GM23338 (cell line): Measurements from ENCODE around the gene ZFAND6. TPM values are rescaled to one million over a fixed set of nuclear protein-coding genes. Genes with fewer than 3 reads are reported as not detected.
A peak's percentile ranks its signal among the peaks of the same experiment; 100 is the strongest.

Experiments
- ATAC-seq: fragments of 200-7000 bp; cut with Tn5 transposase; 3 replicates; pipeline ENCODE4 v1.9.1; 2020
- DNase-seq: peaks from one replicate; pipeline ENCODE4 v3.0.0-alpha.2; 2015; ENCODE audit warnings: low spot score
- H2AFZ ChIP-seq: fragments of 200-600 bp; sonication (generic); 2 replicates; pipeline ENCODE4 v1.8.0; 2016; ENCODE audit warnings: antibody characterized with exemption, mild to moderate bottlenecking, moderate library complexity
- H3F3A ChIP-seq: fragments of 200-600 bp; sonication (generic); replicated peaks from 2 replicates; pipeline ENCODE4 v1.8.0; 2017; ENCODE audit warnings: antibody characterized with exemption, mixed run types, low read depth
- H3K27ac ChIP-seq: fragments of 200-600 bp; sonication (generic); 2 replicates; pipeline ENCODE4 v1.6.1; 2016; ENCODE audit warnings: low read depth
- H3K27me3 ChIP-seq: fragments of 200-600 bp; sonication (generic); 2 replicates; pipeline ENCODE4 v1.8.0; 2016; ENCODE audit warnings: mild to moderate bottlenecking, mixed run types, moderate library complexity; ENCODE audit not compliant: insufficient read depth
- H3K36me3 ChIP-seq: fragments of 200-600 bp; sonication (generic); 2 replicates; pipeline ENCODE4 v1.8.0; 2016; ENCODE audit warnings: mild to moderate bottlenecking; ENCODE audit not compliant: insufficient read depth
- H3K4me1 ChIP-seq: fragments of 200-600 bp; sonication (generic); 2 replicates; pipeline ENCODE4 v1.8.0; 2016; ENCODE audit warnings: mild to moderate bottlenecking, moderate library complexity; ENCODE audit not compliant: insufficient read depth
- H3K4me2 ChIP-seq: fragments of 200-600 bp; sonication (generic); 2 replicates; pipeline ENCODE4 v1.7.1; 2017; ENCODE audit warnings: mixed run types
- H3K4me3 ChIP-seq: fragments of 200-600 bp; sonication (generic); 2 replicates; pipeline ENCODE4 v1.6.1; 2016; ENCODE audit warnings: mixed run types
- H3K79me2 ChIP-seq: fragments of 200-600 bp; sonication (generic); replicated peaks from 2 replicates; pipeline ENCODE4 v1.8.0; 2017; ENCODE audit warnings: mild to moderate bottlenecking; ENCODE audit not compliant: insufficient read depth
- H3K9me2 ChIP-seq: fragments of 200-600 bp; sonication (generic); 2 replicates; pipeline ENCODE4 v1.8.0; 2017; ENCODE audit not compliant: insufficient read depth
- H4K20me1 ChIP-seq: fragments of 200-600 bp; sonication (generic); replicated peaks from 2 replicates; pipeline ENCODE4 v1.8.0; 2017; ENCODE audit warnings: mild to moderate bottlenecking; ENCODE audit not compliant: insufficient read depth
- H3K27ac Mint-ChIP-seq: 2 replicates; pipeline ENCODE4 v1.8.0; 2020; ENCODE audit warnings: inconsistent platforms, mild to moderate bottlenecking, moderate library complexity, mixed read lengths
- H3K27me3 Mint-ChIP-seq: 3 replicates; pipeline ENCODE4 v1.8.0; 2022; ENCODE audit warnings: low read depth, mild to moderate bottlenecking, moderate library complexity, mixed read lengths, inconsistent platforms; ENCODE audit not compliant: insufficient read depth, poor library complexity
- H3K36me3 Mint-ChIP-seq: 3 replicates; pipeline ENCODE4 v1.8.0; 2021; ENCODE audit warnings: low read depth, mild to moderate bottlenecking, inconsistent platforms, moderate library complexity, mixed read lengths
- H3K4me1 Mint-ChIP-seq: 3 replicates; pipeline ENCODE4 v1.8.0; 2020; ENCODE audit warnings: mild to moderate bottlenecking, inconsistent platforms, mixed read lengths
- H3K4me3 Mint-ChIP-seq: 3 replicates; pipeline ENCODE4 v1.8.0; 2021; ENCODE audit warnings: moderate library complexity, mild to moderate bottlenecking, inconsistent platforms, mixed read lengths
- H3K9me3 Mint-ChIP-seq: 3 replicates; pipeline ENCODE4 v1.8.0; 2020; ENCODE audit warnings: moderate library complexity, mild to moderate bottlenecking, inconsistent platforms, mixed read lengths
- ETS1 ChIP-seq: IDR thresholded peaks from 2 replicates; pipeline ENCODE4 v1.6.1; 2016; ENCODE audit warnings: antibody characterized with exemption
- JUNB ChIP-seq: IDR thresholded peaks from one replicate; pipeline ENCODE4 v1.6.1; 2016; ENCODE audit warnings: antibody characterized with exemption; ENCODE audit not compliant: unreplicated experiment
- NANOG ChIP-seq: IDR thresholded peaks from 2 replicates; pipeline ENCODE4 v1.6.1; 2016; ENCODE audit warnings: antibody characterized with exemption, borderline replicate concordance
- POLR2AphosphoS5 ChIP-seq: IDR thresholded peaks from 2 replicates; pipeline ENCODE4 v1.6.1; 2016; ENCODE audit warnings: antibody characterized with exemption, low read depth
- REST ChIP-seq: IDR thresholded peaks from one replicate; pipeline ENCODE4 v1.6.1; 2018; ENCODE audit warnings: antibody characterized with exemption; ENCODE audit not compliant: unreplicated experiment
- STAT1 ChIP-seq: IDR thresholded peaks from one replicate; pipeline ENCODE4 v1.6.1; 2016; ENCODE audit warnings: antibody characterized with exemption; ENCODE audit not compliant: unreplicated experiment
- ZNF114 ChIP-seq: fragments of 250-450 bp; sonication (Bioruptor Pico); IDR thresholded peaks from 2 replicates; pipeline ENCODE4 v1.5.0; 2020; ENCODE audit warnings: mild to moderate bottlenecking, moderate library complexity
- ZNF331 ChIP-seq: fragments of 250-450 bp; sonication (Bioruptor Pico); IDR thresholded peaks from 2 replicates; pipeline ENCODE4 v1.5.0; 2020; ENCODE audit warnings: low read depth, mild to moderate bottlenecking, moderate library complexity
- polyA plus RNA-seq: library from polyadenylated mRNA; unstranded; fragments of >200 nt; fragmentation: Nextera tagmentation; extraction: Ambion mirVana; gene quantifications from 2 replicates; pipeline ENCODE4 v1.2.1, GENCODE V29; 2016
- total RNA-seq: library from RNA; depleted of rRNA; stranded (reverse); fragments of >200 nt; shearing (Covaris generic); gene quantifications from 2 replicates; pipeline ENCODE4 v1.2.3, GENCODE V29; 2014
- TF ChIP-seq, protein P1 (sequence below), 2 experiments: fragments of 200-600 bp in 1 of 2; sonication (generic) in 1 of 2; conservative IDR thresholded peaks; 2 replicates each; pipeline versions ENCODE4 v1.5.1 to v1.6.1; 2016 to 2017; ENCODE audit warnings: antibody characterized with exemption in 2 of 2, low read depth in 2 of 2, mild to moderate bottlenecking in 2 of 2, moderate library complexity in 1 of 2

Gene ZFAND6
- total and polyA plus RNA-seq, 2 experiments from 2014 or later: 205 to 292 TPM

GRCh38 chr15:80183306-80183705 lies 123.8 kb downstream of the ZFAND6 start (continued):
- TF ChIP-seq JUNB: no peak
- TF ChIP-seq STAT1: no peak
- TF ChIP-seq ZNF331: no peak
- no peak for TF ChIP-seq NANOG

DNA sequence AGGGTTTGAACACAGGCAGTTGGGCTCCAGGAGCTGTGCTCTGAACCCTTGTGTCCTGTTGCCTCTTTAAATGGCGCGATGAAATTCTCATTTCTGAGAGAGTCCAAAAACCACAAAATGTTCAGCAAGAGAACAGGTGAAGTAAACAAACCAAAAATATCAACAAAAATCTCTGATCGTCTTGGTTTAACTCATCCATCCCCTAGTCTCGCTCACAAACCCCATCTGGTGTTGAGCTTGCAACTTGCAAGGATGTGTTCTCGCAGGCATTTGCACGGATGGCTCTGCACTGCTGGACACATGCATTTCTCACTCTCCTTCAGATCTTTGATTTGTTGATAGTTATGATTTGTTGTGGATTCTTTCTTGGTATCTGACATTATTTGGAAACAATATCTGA lies 124.4 kb downstream of the ZFAND6 start:
- Histone ChIP-seq H3K9me2 (no peaks in the 10 kb centered on the region), H3K4me1 (no peaks in the 10 kb centered on the region), H2AFZ (no peak overlapping the region), H3F3A (no peaks in the 10 kb centered on the region), H3K27ac (no peak overlapping the region), H4K20me1 (no peaks in the 10 kb centered on the region), H3K36me3 (no peaks in the 10 kb centered on the region; the same call in 1 of the 2 replicates), H3K79me2 (no peaks in the 10 kb centered on the region), H3K4me2 (no peak overlapping the region), H3K4me3 (no peak overlapping the region), H3K27me3 (no peaks in the 10 kb centered on the region)
- no peaks in the 10 kb centered on the region for H3K9me3 Mint-ChIP-seq
- DNase-seq (peak; percentile 38), ATAC-seq (peak; percentile 36; the same call in 2 of the 3 replicates)
- peaks cover 3% of the 10 kb centered on the region; the same call in 1 of the 3 replicates for H3K4me1 Mint-ChIP-seq
- H3K4me3 Mint-ChIP-seq: no peak overlapping the region
- TF ChIP-seq, protein P1, sequence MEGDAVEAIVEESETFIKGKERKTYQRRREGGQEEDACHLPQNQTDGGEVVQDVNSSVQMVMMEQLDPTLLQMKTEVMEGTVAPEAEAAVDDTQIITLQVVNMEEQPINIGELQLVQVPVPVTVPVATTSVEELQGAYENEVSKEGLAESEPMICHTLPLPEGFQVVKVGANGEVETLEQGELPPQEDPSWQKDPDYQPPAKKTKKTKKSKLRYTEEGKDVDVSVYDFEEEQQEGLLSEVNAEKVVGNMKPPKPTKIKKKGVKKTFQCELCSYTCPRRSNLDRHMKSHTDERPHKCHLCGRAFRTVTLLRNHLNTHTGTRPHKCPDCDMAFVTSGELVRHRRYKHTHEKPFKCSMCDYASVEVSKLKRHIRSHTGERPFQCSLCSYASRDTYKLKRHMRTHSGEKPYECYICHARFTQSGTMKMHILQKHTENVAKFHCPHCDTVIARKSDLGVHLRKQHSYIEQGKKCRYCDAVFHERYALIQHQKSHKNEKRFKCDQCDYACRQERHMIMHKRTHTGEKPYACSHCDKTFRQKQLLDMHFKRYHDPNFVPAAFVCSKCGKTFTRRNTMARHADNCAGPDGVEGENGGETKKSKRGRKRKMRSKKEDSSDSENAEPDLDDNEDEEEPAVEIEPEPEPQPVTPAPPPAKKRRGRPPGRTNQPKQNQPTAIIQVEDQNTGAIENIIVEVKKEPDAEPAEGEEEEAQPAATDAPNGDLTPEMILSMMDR (conservative IDR thresholded peaks at IDR 0.05; ENCODE audit: low read depth in 2 of 2): peak; percentile 27 to 50; a peak in 3 of 4 replicates
- TF ChIP-seq ZNF114 (CRISPR knock-in tag) (no peak), REST (no peak)
- peaks cover 20% of the 10 kb centered on the region for H3K36me3 Mint-ChIP-seq
- H3K27me3 Mint-ChIP-seq: no peaks in the 10 kb centered on the region
- no peak overlapping the region for H3K27ac Mint-ChIP-seq

DNA sequence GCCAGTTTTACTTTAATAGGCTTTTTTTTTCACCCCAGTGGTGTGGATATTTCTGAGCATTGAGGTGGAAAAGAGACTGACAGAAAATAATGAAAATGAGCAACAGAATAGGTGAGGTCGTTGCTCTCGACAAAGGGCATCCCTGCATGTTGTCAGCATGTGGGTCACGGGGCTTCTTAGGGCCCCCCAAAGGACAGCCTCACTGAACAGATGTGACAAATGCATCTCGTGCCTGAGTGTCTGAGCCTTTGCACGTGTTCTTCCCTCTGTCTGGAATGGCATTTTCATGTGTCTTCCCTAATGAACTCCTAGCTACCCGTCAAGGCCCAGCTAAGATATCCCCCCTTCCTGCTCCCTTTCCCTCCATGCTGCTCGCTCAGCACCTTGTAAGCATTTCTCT lies 125.1 kb downstream of the ZFAND6 start:
- peaks cover 16% of the 10 kb centered on the region for H3K36me3 Mint-ChIP-seq
- H3K27ac Mint-ChIP-seq: no peak overlapping the region
- Histone ChIP-seq H3K36me3 (no peaks in the 10 kb centered on the region; the same call in 1 of the 2 replicates), H3K4me1 (no peaks in the 10 kb centered on the region), H3K27me3 (no peaks in the 10 kb centered on the region), H3K4me3 (no peak overlapping the region), H2AFZ (no peak overlapping the region), H3F3A (no peaks in the 10 kb centered on the region), H4K20me1 (no peaks in the 10 kb centered on the region), H3K9me2 (no peaks in the 10 kb centered on the region), H3K4me2 (no peak overlapping the region), H3K79me2 (no peaks in the 10 kb centered on the region), H3K27ac (no peak overlapping the region)
- H3K9me3 Mint-ChIP-seq: no peaks in the 10 kb centered on the region
- no peaks in the 10 kb centered on the region for H3K27me3 Mint-ChIP-seq
- peaks cover 3% of the 10 kb centered on the region; the same call in 1 of the 3 replicates for H3K4me1 Mint-ChIP-seq
- H3K4me3 Mint-ChIP-seq: no peak overlapping the region
- ATAC-seq (no peak), DNase-seq (no peak)
- TF ChIP-seq STAT1: no peak
- TF ChIP-seq POLR2AphosphoS5: no peak
- TF ChIP-seq ETS1: no peak
- TF ChIP-seq NANOG: no peak
- TF ChIP-seq, protein P1 (conservative IDR thresholded peaks at IDR 0.05; ENCODE audit: low read depth in 2 of 2): no peak
- TF ChIP-seq JUNB: no peak
- TF ChIP-seq ZNF114 (CRISPR knock-in tag): no peak
